ENCODE measurements around the gene TBX4. TPM values are rescaled to one million over a fixed set of nuclear protein-coding genes. Genes with fewer than 3 reads are reported as not detected.

TBX4 gene
- total and polyA plus RNA-seq, 2 experiments from 2014 or later, result 13.9 to 15.4 TPM

GRCh38 chr17:61406971-61407911 lies 45.0 kb upstream of the TBX4 start:
- Histone ChIP-seq H3K79me2 (peaks cover 66% of the 10 kb centered on the region), H3K4me3 (no peak overlapping the region), H3K4me2 (peak overlapping the region; percentile 99), H4K20me1 (ENCODE audit: insufficient read depth, poor library complexity, severe bottlenecking) (peaks cover 16% of the 10 kb centered on the region), H3K27me3 (peaks cover 59% of the 10 kb centered on the region), H3K9me3 (ENCODE audit: low read depth) (no peaks in the 10 kb centered on the region), H3K9me2 (replicated peaks; ENCODE audit: insufficient read depth) (no peaks in the 10 kb centered on the region), H3K4me1 (ENCODE audit: insufficient read depth) (peaks cover 27% of the 10 kb centered on the region), H3K27ac (peak overlapping the region; percentile 99), H2AFZ (no peak overlapping the region), H3K36me3 (replicated peaks; ENCODE audit: insufficient read depth, low read depth) (no peaks in the 10 kb centered on the region)
- TF ChIP-seq CTCF (IDR thresholded peaks at IDR 0.05; ENCODE audit: poor library complexity) (no peak), EZH2 (IDR thresholded peaks at IDR 0.05; ENCODE audit: borderline replicate concordance) (no peak), EZH2phosphoT487 (IDR thresholded peaks at IDR 0.05; ENCODE audit: low read depth, severe bottlenecking, unreplicated experiment) (no peak)
- DNase-seq (ENCODE audit: low spot score), result no peak
- 57% methylated on average over 8 of the region's 8 CpGs for WGBS (ENCODE audit: low lambda C conversion rate, missing lambda C conversion rate)

GRCh38 chr17:61408151-61409041 lies 43.8 kb upstream of the TBX4 start:
- Histone ChIP-seq H3K4me1 (ENCODE audit: insufficient read depth) (peaks cover 33% of the 10 kb centered on the region), H2AFZ (no peak overlapping the region), H3K27ac (peak overlapping the region; percentile 99), H3K4me2 (peak overlapping the region; percentile 99), H3K4me3 (no peak overlapping the region), H4K20me1 (ENCODE audit: insufficient read depth, poor library complexity, severe bottlenecking) (peaks cover 5% of the 10 kb centered on the region), H3K27me3 (peaks cover 48% of the 10 kb centered on the region), H3K9me2 (replicated peaks; ENCODE audit: insufficient read depth) (no peaks in the 10 kb centered on the region), H3K79me2 (peaks cover 64% of the 10 kb centered on the region), H3K36me3 (replicated peaks; ENCODE audit: insufficient read depth, low read depth) (no peaks in the 10 kb centered on the region), H3K9me3 (ENCODE audit: low read depth) (no peaks in the 10 kb centered on the region)
- TF ChIP-seq EZH2 (IDR thresholded peaks at IDR 0.05; ENCODE audit: borderline replicate concordance) (no peak), EZH2phosphoT487 (IDR thresholded peaks at IDR 0.05; ENCODE audit: low read depth, severe bottlenecking, unreplicated experiment) (no peak), CTCF (IDR thresholded peaks at IDR 0.05; ENCODE audit: poor library complexity) (no peak)
- no peak for DNase-seq (ENCODE audit: low spot score)
- 39% methylated on average over 40 of the region's 41 CpGs for WGBS (ENCODE audit: low lambda C conversion rate, missing lambda C conversion rate)

GRCh38 chr17:61409301-61410112 lies 42.7 kb upstream of the TBX4 start:
- peaks cover 62% of the 10 kb centered on the region for H3K79me2 ChIP-seq
- DNase-seq (ENCODE audit: low spot score), result peak; percentile 91
- H3K36me3 ChIP-seq (replicated peaks; ENCODE audit: insufficient read depth, low read depth), result no peaks in the 10 kb centered on the region
- peak overlapping the region; percentile 99 for H3K4me2 ChIP-seq
- peak overlapping the region; percentile 35 for H3K4me3 ChIP-seq
- H4K20me1 ChIP-seq (ENCODE audit: insufficient read depth, poor library complexity, severe bottlenecking), result no peaks in the 10 kb centered on the region
- WGBS (ENCODE audit: low lambda C conversion rate, missing lambda C conversion rate), result 2% methylated on average over 70 of the region's 73 CpGs
- no peaks in the 10 kb centered on the region for H3K9me3 ChIP-seq (ENCODE audit: low read depth)
- peaks cover 40% of the 10 kb centered on the region for H3K4me1 ChIP-seq (ENCODE audit: insufficient read depth)
- peak overlapping the region; percentile 36 for H2AFZ ChIP-seq
- no peaks in the 10 kb centered on the region for H3K9me2 ChIP-seq (replicated peaks; ENCODE audit: insufficient read depth)
- peak overlapping the region; percentile 99 for H3K27ac ChIP-seq
- TF ChIP-seq CTCF (IDR thresholded peaks at IDR 0.05; ENCODE audit: poor library complexity) (peak; percentile 43), EZH2 (IDR thresholded peaks at IDR 0.05; ENCODE audit: borderline replicate concordance) (no peak)
- peaks cover 37% of the 10 kb centered on the region for H3K27me3 ChIP-seq
